HG03045 (cell line): ENCODE data around the gene AMDHD1.

Experiments used
- ATAC-seq: cut with Tn5 transposase; IDR thresholded peaks from one replicate; pipeline ENCODE4 v1.9.1; 2021; ENCODE audit warnings: mild to moderate bottlenecking, moderate library complexity; ENCODE audit not compliant: unreplicated experiment

The AMDHD1 gene

GRCh38 chr12:95943330-95943842 is at the start of gene AMDHD1:
Gene AMDHD1 (plus strand): TSS chr12:95943331. CDS start chr12:95943399, 68 bp downstream.
- peak; percentile 62 for ATAC-seq

GRCh38 chr12:95896846-95897245 is 46.3 kb upstream of the AMDHD1 start:
- ATAC-seq, result no peak

- ATAC-seq, result no peak
Observed at GRCh38 chr12:95898081-95898480, 45.0 kb upstream of the AMDHD1 start.

- no peak for ATAC-seq
Observed at GRCh38 chr12:95908573-95908972, 34.6 kb upstream of the AMDHD1 start.

- ATAC-seq, result no peak
Observed at GRCh38 chr12:95909871-95910270, 33.3 kb upstream of the AMDHD1 start.

GRCh38 chr12:95918194-95918993 is 24.7 kb upstream of the AMDHD1 start:
- peak; percentile 66 for ATAC-seq

- ATAC-seq, result no peak
Observed at GRCh38 chr12:95919110-95919509, 24.0 kb upstream of the AMDHD1 start.

GRCh38 chr12:95922231-95922630 is 20.9 kb upstream of the AMDHD1 start:
- no peak for ATAC-seq

- no peak for ATAC-seq
Observed at GRCh38 chr12:95940514-95940913, 2.6 kb upstream of the AMDHD1 start.

- ATAC-seq, result no peak
Observed at GRCh38 chr12:95942101-95942523, 1.0 kb upstream of the AMDHD1 start.

GRCh38 chr12:95942524-95943329 is 404 bp upstream of the AMDHD1 start, which contains the start of gene CCDC38:
Gene CCDC38 (minus strand): TSS chr12:95942614. CDS start chr12:95936509, 6,105 bp downstream.
- peak; percentile 98 for ATAC-seq

GRCh38 chr12:95944108-95944704 is 1.1 kb downstream of the AMDHD1 start:
- no peak for ATAC-seq

GRCh38 chr12:95949477-95950206 is 6.5 kb downstream of the AMDHD1 start:
- ATAC-seq, result no peak

- ATAC-seq, result no peak
Observed at GRCh38 chr12:95951515-95951914, 8.4 kb downstream of the AMDHD1 start.

GRCh38 chr12:95953000-95953399 is 9.9 kb downstream of the AMDHD1 start:
- no peak for ATAC-seq

GRCh38 chr12:95955549-95956159 is 12.5 kb downstream of the AMDHD1 start:
- ATAC-seq, result no peak

GRCh38 chr12:95956557-95957145 is 13.5 kb downstream of the AMDHD1 start:
- no peak for ATAC-seq

GRCh38 chr12:95959107-95959506 is 16.0 kb downstream of the AMDHD1 start:
- ATAC-seq, result no peak

GRCh38 chr12:95960241-95960640 is 17.1 kb downstream of the AMDHD1 start:
- no peak for ATAC-seq

- ATAC-seq, result no peak
Observed at GRCh38 chr12:95962222-95962621, 19.1 kb downstream of the AMDHD1 start.
